ENCODE measurements around the gene DEFB110.

DNA sequence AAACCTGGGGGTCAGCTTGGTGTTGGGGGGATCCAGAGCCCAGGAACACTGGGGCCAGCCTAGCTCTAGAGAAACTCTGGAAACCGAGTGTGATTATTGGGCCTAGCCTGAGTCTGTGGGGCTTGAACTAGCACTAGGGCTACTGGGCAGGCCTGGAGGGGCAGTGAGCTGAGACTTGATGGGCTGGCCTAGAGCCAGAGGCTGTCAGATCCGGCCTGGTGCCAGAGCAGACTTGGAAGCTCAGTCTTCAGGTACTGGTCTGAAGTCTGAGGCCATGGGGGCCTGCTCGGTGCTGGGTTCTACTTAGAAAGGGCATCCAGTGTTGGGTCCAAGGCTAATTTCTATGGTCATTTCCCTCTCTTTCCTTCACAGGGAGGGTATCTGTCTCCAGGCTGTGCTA is 25.2 kb upstream of the DEFB110 start:
- no peak for TF ChIP-seq POLR2AphosphoS5 (IDR thresholded peaks at IDR 0.05; ENCODE audit: low read depth, low read length)
- TF ChIP-seq TAF1 (IDR thresholded peaks at IDR 0.05; ENCODE audit: borderline replicate concordance, insufficient read depth, low read length) = no peak
- TF ChIP-seq FOXP2 (optimal IDR thresholded peaks at IDR 0.05; ENCODE audit: borderline replicate concordance, extremely low read depth, extremely low read length, insufficient read depth) = no peak
- TF ChIP-seq REST (IDR thresholded peaks at IDR 0.05; ENCODE audit: insufficient read depth in 1 of 2, low read depth in 2 of 2, low read length in 2 of 2) = no peak
